CD4-positive, alpha-beta T cell (primary cell): ENCODE data around the gene HABP2. TPM values are rescaled to one million over a fixed set of nuclear protein-coding genes. Genes with fewer than 3 reads are reported as not detected.

Source experiments
- ATAC-seq: fragments of 200-7000 bp; cut with Tn5 transposase; one replicate; pipeline ENCODE4 v1.10.0; 2022; ENCODE audit warnings: mild to moderate bottlenecking; ENCODE audit not compliant: poor library complexity
- CTCF ChIA-PET: fragments of 350-600 bp; sonication (Branson Sonifier 250); formaldehyde crosslinking; loops from one replicate; lab custom pipeline; 2021; ENCODE audit warnings: antibody characterized with exemption, inconsistent platforms; lab: Charles Lee
- POLR2A ChIA-PET: fragments of 350-600 bp; sonication (Branson Sonifier 250); formaldehyde crosslinking; loops from one replicate; lab custom pipeline; 2021; ENCODE audit warnings: antibody characterized with exemption, inconsistent platforms; lab: Charles Lee
- DNase-seq, 14 experiments: peaks; one replicate each; pipeline ENCODE4 v3.0.0-alpha.2; 2013 to 2020; ENCODE audit warnings: mixed read lengths in 2 of 14
- H3K27ac ChIP-seq, 2 donors: one replicate each; pipeline versions ENCODE4 v1.5.1 to v1.7.0; 2013; ENCODE audit warnings: low read length in 2 of 2, low read depth in 1 of 2, mild to moderate bottlenecking in 1 of 2
- H3K27me3 ChIP-seq, 2 experiments: 1 replicate in 1 of 2; 2 replicates in 1 of 2; pipeline versions ENCODE4 v1.6.1 to v1.7.0; 2013; ENCODE audit warnings: low read length in 2 of 2, control low read depth in 1 of 2, mild to moderate bottlenecking in 1 of 2, moderate library complexity in 1 of 2; ENCODE audit not compliant: insufficient read depth in 2 of 2, control insufficient read depth in 1 of 2
- H3K36me3 ChIP-seq: one replicate; pipeline ENCODE4 v1.6.1; 2013; ENCODE audit warnings: low read length, control low read depth; ENCODE audit not compliant: insufficient read depth
- H3K4me1 ChIP-seq: one replicate; pipeline ENCODE4 v1.6.1; 2013; ENCODE audit warnings: low read length, control low read depth; ENCODE audit not compliant: insufficient read depth
- H3K4me3 ChIP-seq: one replicate; pipeline ENCODE4 v1.5.1; 2013; ENCODE audit warnings: mild to moderate bottlenecking, low read length, moderate library complexity
- H3K9me3 ChIP-seq, 2 experiments: 1 replicate in 1 of 2; 2 replicates in 1 of 2; pipeline versions ENCODE4 v1.6.1 to v1.7.0; 2013; ENCODE audit warnings: low read length in 2 of 2, mild to moderate bottlenecking in 2 of 2, control low read depth in 1 of 2, moderate library complexity in 1 of 2; ENCODE audit not compliant: control insufficient read depth in 1 of 2, insufficient read depth in 1 of 2
- H3K27ac Mint-ChIP-seq: one replicate; pipeline ENCODE4 v1.8.0; 2020; ENCODE audit warnings: mixed read lengths
- H3K27me3 Mint-ChIP-seq: one replicate; pipeline ENCODE4 v1.8.0; 2021; ENCODE audit warnings: mixed read lengths
- H3K36me3 Mint-ChIP-seq: one replicate; pipeline ENCODE4 v1.8.0; 2021; ENCODE audit warnings: low read depth, mixed read lengths
- H3K4me1 Mint-ChIP-seq: one replicate; pipeline ENCODE4 v1.8.0; 2021; ENCODE audit warnings: low read depth, mixed read lengths
- H3K4me3 Mint-ChIP-seq: one replicate; pipeline ENCODE4 v1.8.0; 2020; ENCODE audit warnings: mild to moderate bottlenecking, mixed read lengths
- H3K9me3 Mint-ChIP-seq: one replicate; pipeline ENCODE4 v1.8.0; 2020; ENCODE audit warnings: mixed read lengths
- intact Hi-C, 2 experiments: fragments of 100-400 bp; cut with DNase I in 1 of 2; cut with micrococcal nuclease in 1 of 2; formaldehyde crosslinking; loops; one replicate each; pipeline versions ENCODE4 v1.15.1 to v1.9.0; 2023 to 2025; cut with DNase I, micrococcal nuclease
- total RNA-seq, 174 experiments: library from RNA in 2 of 174; stranded (reverse) in 2 of 174; gene quantifications; one replicate each; pipeline ENCODE4 v1.2.3 and lab custom pipeline; 2021 to 2026
- TF ChIP-seq, protein P1 (sequence below): fragments of 200-600 bp; IDR thresholded peaks from one replicate; pipeline ENCODE4 v1.8.0; 2022; ENCODE audit warnings: antibody characterized with exemption, mild to moderate bottlenecking

The HABP2 gene
- total RNA-seq, 2 experiments from 2014 or later, result not detected

DNA sequence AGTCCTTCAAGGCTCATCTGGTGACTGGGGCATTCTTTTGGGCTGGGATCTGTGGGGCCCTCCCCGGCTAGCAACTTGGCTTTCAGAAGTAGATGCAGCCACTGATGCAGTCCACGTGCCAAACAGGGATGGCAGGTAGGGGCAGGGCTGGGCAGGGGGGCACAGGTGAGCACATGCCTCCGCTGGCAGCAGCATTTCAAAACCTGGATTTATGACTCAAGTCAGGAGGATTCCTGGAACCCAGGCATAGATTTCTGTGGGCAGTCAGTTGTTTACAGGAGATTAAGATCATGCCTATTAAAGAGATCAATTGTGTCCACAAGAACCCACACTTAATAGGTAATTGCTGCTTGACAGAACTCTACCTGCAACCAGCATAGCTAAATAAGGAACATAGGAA lies 839 bp upstream of the HABP2 start:
- no peak overlapping the region for H3K4me3 Mint-ChIP-seq
- ChIA-PET CTCF (no interaction called here), POLR2A (no interaction called here)
- H3K4me3 ChIP-seq, result no peak overlapping the region
- no peaks in the 10 kb centered on the region for H3K9me3 Mint-ChIP-seq
- no peak for DNase-seq
- no peaks in the 10 kb centered on the region for H3K4me1 ChIP-seq
- no peaks in the 10 kb centered on the region for H3K4me1 Mint-ChIP-seq
- ATAC-seq, result no peak
- TF ChIP-seq, protein P1, sequence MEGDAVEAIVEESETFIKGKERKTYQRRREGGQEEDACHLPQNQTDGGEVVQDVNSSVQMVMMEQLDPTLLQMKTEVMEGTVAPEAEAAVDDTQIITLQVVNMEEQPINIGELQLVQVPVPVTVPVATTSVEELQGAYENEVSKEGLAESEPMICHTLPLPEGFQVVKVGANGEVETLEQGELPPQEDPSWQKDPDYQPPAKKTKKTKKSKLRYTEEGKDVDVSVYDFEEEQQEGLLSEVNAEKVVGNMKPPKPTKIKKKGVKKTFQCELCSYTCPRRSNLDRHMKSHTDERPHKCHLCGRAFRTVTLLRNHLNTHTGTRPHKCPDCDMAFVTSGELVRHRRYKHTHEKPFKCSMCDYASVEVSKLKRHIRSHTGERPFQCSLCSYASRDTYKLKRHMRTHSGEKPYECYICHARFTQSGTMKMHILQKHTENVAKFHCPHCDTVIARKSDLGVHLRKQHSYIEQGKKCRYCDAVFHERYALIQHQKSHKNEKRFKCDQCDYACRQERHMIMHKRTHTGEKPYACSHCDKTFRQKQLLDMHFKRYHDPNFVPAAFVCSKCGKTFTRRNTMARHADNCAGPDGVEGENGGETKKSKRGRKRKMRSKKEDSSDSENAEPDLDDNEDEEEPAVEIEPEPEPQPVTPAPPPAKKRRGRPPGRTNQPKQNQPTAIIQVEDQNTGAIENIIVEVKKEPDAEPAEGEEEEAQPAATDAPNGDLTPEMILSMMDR, result no peak
- H3K27ac Mint-ChIP-seq, result no peak overlapping the region
- no peaks in the 10 kb centered on the region for H3K36me3 Mint-ChIP-seq
- intact Hi-C loops, result no loop called here
- peaks cover 2 to 7% of the 10 kb centered on the region in 2 experiments for H3K27me3 ChIP-seq
- peaks cover 34% of the 10 kb centered on the region for H3K27me3 Mint-ChIP-seq
- no peak overlapping the region for H3K27ac ChIP-seq
- no peaks in the 10 kb centered on the region for H3K36me3 ChIP-seq
- H3K9me3 ChIP-seq, result no peaks in the 10 kb centered on the region

DNA sequence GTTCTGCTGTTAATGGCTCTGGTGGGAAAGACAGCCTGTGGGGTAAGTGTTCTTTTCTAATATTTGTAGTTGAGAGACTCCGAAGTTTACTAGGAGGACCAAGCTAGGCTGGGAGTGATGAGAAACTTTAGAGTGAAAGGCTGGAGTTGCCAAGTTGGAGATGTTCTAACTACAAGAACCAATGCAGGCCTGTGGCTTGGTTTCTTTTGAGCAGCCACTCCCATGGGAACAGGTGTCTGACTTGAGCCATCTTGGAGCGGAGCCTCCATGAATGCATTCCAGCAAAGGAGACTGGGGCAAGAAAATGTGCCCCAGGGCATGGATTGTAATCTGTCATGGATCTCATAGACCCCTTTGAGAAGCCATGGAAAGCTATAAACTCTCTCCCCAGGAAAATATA lies 296 bp downstream of the HABP2 start:
- H3K4me1 ChIP-seq, result no peaks in the 10 kb centered on the region
- ChIA-PET POLR2A (no interaction called here), CTCF (no interaction called here)
- TF ChIP-seq, protein P1, result no peak
- peaks cover 2 to 7% of the 10 kb centered on the region in 2 experiments for H3K27me3 ChIP-seq
- no peaks in the 10 kb centered on the region for H3K36me3 ChIP-seq
- peaks cover 38% of the 10 kb centered on the region for H3K27me3 Mint-ChIP-seq
- H3K36me3 Mint-ChIP-seq, result no peaks in the 10 kb centered on the region
- no peak overlapping the region for H3K4me3 ChIP-seq
- DNase-seq (no peak), ATAC-seq (no peak)
- no peaks in the 10 kb centered on the region for H3K9me3 ChIP-seq
- H3K27ac Mint-ChIP-seq, result no peak overlapping the region
- no peak overlapping the region for H3K27ac ChIP-seq
- no peaks in the 10 kb centered on the region for H3K9me3 Mint-ChIP-seq
- intact Hi-C loops, result no loop called here
- H3K4me3 Mint-ChIP-seq, result no peak overlapping the region
- H3K4me1 Mint-ChIP-seq, result no peaks in the 10 kb centered on the region

DNA sequence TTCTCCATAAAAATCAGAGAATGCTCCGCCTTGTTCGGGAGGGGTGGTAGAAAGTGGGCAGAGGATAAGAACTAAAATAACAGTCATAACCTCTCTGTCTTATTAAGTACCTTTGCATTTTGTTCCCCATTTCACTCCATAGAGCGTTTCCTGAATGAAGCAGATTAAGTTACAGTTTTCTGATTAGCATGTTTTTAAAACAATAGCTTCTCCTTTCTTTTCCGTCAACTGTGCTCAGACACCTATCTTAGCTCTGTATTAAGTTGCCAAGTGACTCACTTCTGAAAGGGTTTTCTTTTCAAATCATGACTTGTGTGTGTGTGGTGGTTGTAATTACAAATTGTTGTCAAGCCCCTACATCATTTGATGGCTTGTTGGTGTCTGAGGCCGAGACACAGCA lies 1.4 kb downstream of the HABP2 start:
- H3K4me1 ChIP-seq, result no peaks in the 10 kb centered on the region
- Mint-ChIP-seq H3K27ac (no peak overlapping the region), H3K36me3 (no peaks in the 10 kb centered on the region), H3K4me1 (no peaks in the 10 kb centered on the region), H3K27me3 (peaks cover 42% of the 10 kb centered on the region), H3K9me3 (no peaks in the 10 kb centered on the region), H3K4me3 (no peak overlapping the region)
- H3K4me3 ChIP-seq, result no peak overlapping the region
- TF ChIP-seq, protein P1, result no peak
- no peak for ATAC-seq
- ChIA-PET POLR2A (no interaction called here), CTCF (no interaction called here)
- no peaks in the 10 kb centered on the region for H3K36me3 ChIP-seq
- H3K9me3 ChIP-seq, result no peaks in the 10 kb centered on the region
- intact Hi-C loops, result no loop called here
- DNase-seq, result no peak
- H3K27me3 ChIP-seq, result peaks cover 6 to 7% of the 10 kb centered on the region in 2 experiments
- H3K27ac ChIP-seq, result no peak overlapping the region
